GM12878 (cell line): ENCODE data around the gene TOMM40L. TPM values are rescaled to one million over a fixed set of nuclear protein-coding genes. Genes with fewer than 3 reads are reported as not detected.

Experiments used
- ATAC-seq: fragments of 200-7000 bp; cut with Tn5 transposase; 3 replicates; pipeline ENCODE4 v1.9.1; 2020; ENCODE audit warnings: mild to moderate bottlenecking, moderate library complexity
- BruUV-seq: library from RNA; stranded (reverse); fragments of 400-500 nt; replicated peaks from 2 replicates; lab custom pipeline; 2021; lab: Mats Ljungman, UMichigan
- CTCF ChIA-PET: fragments of 300-600 bp; sonication (Branson Sonifier 250); formaldehyde crosslinking; extraction: SDS; loops from one replicate; lab custom pipeline; 2021; ENCODE audit warnings: inconsistent platforms; lab: Yijun Ruan, JAX
- POLR2A ChIA-PET: fragments of 350-600 bp; formaldehyde crosslinking; extraction: SDS; loops from one replicate; lab custom pipeline; 2021; ENCODE audit warnings: inconsistent platforms; lab: Charles Lee
- RAD21 ChIA-PET: fragments of 300-600 bp; sonication (Branson Sonifier 250); formaldehyde crosslinking; loops from one replicate; lab custom pipeline; 2023; ENCODE audit warnings: antibody characterized with exemption; ENCODE audit not compliant: unreplicated experiment; lab: Charles Lee
- SMC1A ChIA-PET: fragments of 300-600 bp; sonication (Branson Sonifier 250); formaldehyde crosslinking; loops from one replicate; lab custom pipeline; 2023; ENCODE audit not compliant: unreplicated experiment, uncharacterized antibody; lab: Charles Lee
- DNase-seq: peaks from one replicate; pipeline ENCODE4 v3.0.0-alpha.2; 2011; ENCODE audit warnings: low read depth, low spot score
- FAIRE-seq: peaks from 3 replicates; lab custom pipeline; 2011; peaks lifted over from hg19 to GRCh38; lab: Jason Lieb, UNC
- H2AFZ ChIP-seq: 2 replicates; pipeline ENCODE4 v1.6.0; 2011; ENCODE audit warnings: low read depth, low read length, control low read depth; ENCODE audit not compliant: control insufficient read depth
- H3K27ac ChIP-seq: 2 replicates; pipeline ENCODE4 v1.5.1; 2011; ENCODE audit warnings: control low read depth; ENCODE audit not compliant: control insufficient read depth, insufficient read depth
- H3K27me3 ChIP-seq, 2 experiments: replicated peaks in 1 of 2; 2 replicates each; pipeline versions ENCODE4 v1.6.0 to v1.6.1; 2011; ENCODE audit warnings: low read length in 1 of 2; ENCODE audit not compliant: control insufficient read depth in 2 of 2, insufficient read depth in 2 of 2
- H3K36me3 ChIP-seq, 2 experiments: 2 replicates each; pipeline ENCODE4 v1.5.1; 2011; ENCODE audit warnings: low read length in 1 of 2; ENCODE audit not compliant: control insufficient read depth in 2 of 2, insufficient read depth in 2 of 2
- H3K4me1 ChIP-seq: 2 replicates; pipeline ENCODE4 v1.6.1; 2011; ENCODE audit warnings: mild to moderate bottlenecking, low read length, moderate library complexity, mixed read lengths; ENCODE audit not compliant: control insufficient read depth, insufficient read depth
- H3K4me2 ChIP-seq: 2 replicates; pipeline ENCODE4 v1.6.0; 2011; ENCODE audit warnings: control low read depth; ENCODE audit not compliant: control insufficient read depth, insufficient read depth
- H3K4me3 ChIP-seq: fragments of 200-600 bp; sonication (generic); 2 replicates; pipeline ENCODE4 v1.5.1; 2016
- H3K79me2 ChIP-seq: 2 replicates; pipeline ENCODE4 v1.6.0; 2011; ENCODE audit warnings: low read length; ENCODE audit not compliant: control insufficient read depth, insufficient read depth
- H3K9ac ChIP-seq: 2 replicates; pipeline ENCODE4 v1.8.0; 2011; ENCODE audit warnings: low read length, control low read depth, mixed read lengths; ENCODE audit not compliant: control insufficient read depth, insufficient read depth
- H3K9me3 ChIP-seq: replicated peaks from 3 replicates; pipeline ENCODE4 v1.5.1; 2011; ENCODE audit warnings: mild to moderate bottlenecking, low read length; ENCODE audit not compliant: control insufficient read depth, insufficient read depth
- H4K20me1 ChIP-seq: 2 replicates; pipeline ENCODE4 v1.6.0; 2011; ENCODE audit not compliant: control insufficient read depth, insufficient read depth
- BHLHE40 ChIP-seq, 2 experiments: fragments of 450-650 bp in 1 of 2; IDR thresholded peaks; 2 replicates each; pipeline ENCODE4 v1.6.1; 2011 to 2017; ENCODE audit warnings: low read depth in 2 of 2, borderline replicate concordance in 1 of 2, improper control_type of control experiment in 1 of 2, low read length in 1 of 2, mild to moderate bottlenecking in 1 of 2
- CREB1 ChIP-seq: IDR thresholded peaks from 2 replicates; pipeline ENCODE4 v1.6.1; 2012; ENCODE audit warnings: low read depth, mild to moderate bottlenecking, inconsistent platforms
- MEF2A ChIP-seq: IDR thresholded peaks from 2 replicates; pipeline ENCODE4 v1.6.1; 2011; ENCODE audit warnings: low read depth, mild to moderate bottlenecking, low read length, moderate library complexity; ENCODE audit not compliant: insufficient read depth
- SIX5 ChIP-seq: IDR thresholded peaks from 2 replicates; pipeline ENCODE4 v1.6.1; 2011; ENCODE audit warnings: mild to moderate bottlenecking, low read depth, low read length, moderate library complexity; ENCODE audit not compliant: severe bottlenecking
- SMAD1 ChIP-seq: fragments of 450-650 bp; IDR thresholded peaks from 2 replicates; pipeline ENCODE4 v1.6.1; 2018; ENCODE audit warnings: mild to moderate bottlenecking, low read depth; ENCODE audit not compliant: partially characterized antibody
- TARDBP ChIP-seq: IDR thresholded peaks from 2 replicates; pipeline ENCODE4 v1.6.1; 2016; ENCODE audit warnings: borderline replicate concordance
- ZBTB11 ChIP-seq: fragments of 450-650 bp; formaldehyde crosslinking; IDR thresholded peaks from 2 replicates; pipeline ENCODE4 v1.5.0; 2022; ENCODE audit warnings: mild to moderate bottlenecking, missing genetic modification characterization
- WGBS: methylation state at CpG from one replicate; pipeline ENCODE4 v1.1.6; 2016; ENCODE audit warnings: low lambda C conversion rate; ENCODE audit not compliant: insufficient replicate concordance, insufficient coverage; ENCODE audit errors: missing lambda C conversion rate; 5-methylcytosine and 5-hydroxymethylcytosine counted together
- in situ Hi-C: fragments of 300-500 bp; cut with MboI; formaldehyde crosslinking; loops from 9 replicates; pipeline ENCODE4 v1.14.3; 2018; ENCODE audit warnings: mixed read lengths
- intact Hi-C: fragments of 100-400 bp; cut with micrococcal nuclease; formaldehyde crosslinking; loops from one replicate; pipeline ENCODE4 v1.14.2; 2022; ENCODE audit not compliant: unreplicated experiment
- polyA plus RNA-seq, 11 experiments: library from polyadenylated mRNA; depleted of rRNA in 4 of 11; unstranded in 6 of 11; stranded (reverse) in 5 of 11; fragments of >200 nt; fragmentation: Nextera tagmentation in 4 of 11; fragmentation: Illumina TruSeq in 1 of 11; extraction: Ambion mirVana in 4 of 11; extraction: Trizol in 1 of 11; gene quantifications; 1 replicate in 1 of 11; 2 replicates in 10 of 11; pipeline versions ENCODE4 v1.2.1 to v1.2.3, GENCODE V29; 2011 to 2016; ENCODE audit warnings: inconsistent platforms in 2 of 11, missing spikeins in 2 of 11, low read depth in 1 of 11
- total RNA-seq, 4 experiments: library from RNA; depleted of rRNA in 3 of 4; stranded (reverse); fragments of >200 nt in 3 of 4; fragmentation: Illumina TruSeq in 1 of 4; extraction: Trizol in 1 of 4; gene quantifications; 2 replicates each; pipeline versions ENCODE4 v1.2.1 to v1.2.3, GENCODE V29; 2013 to 2021
- TF ChIP-seq, protein P1 (sequence below): fragments of 450-650 bp; IDR thresholded peaks from 2 replicates; pipeline ENCODE4 v1.6.1; 2017; ENCODE audit warnings: mild to moderate bottlenecking, moderate library complexity

Gene TOMM40L
- total and polyA plus RNA-seq, 10 of the 15 experiments (the other 5 are each of a cell fraction or from before 2014, with no cell fraction given) = 5.9 to 21.6 (median 15.7) TPM

- in situ Hi-C loops = no loop called here
- H3K4me1 ChIP-seq = no peaks in the 10 kb centered on the region
- FAIRE-seq (no peak), DNase-seq (no peak), ATAC-seq (no peak)
- no peaks in the 10 kb centered on the region for H4K20me1 ChIP-seq
- BruUV-seq = no TSS peak
- H3K36me3 ChIP-seq = no peaks in the 10 kb centered on the region
- CTCF ChIA-PET = interaction anchor here (0.6 to 4.0 kb wide), 3 partner anchors 18 to 262 kb away, joined by 3 to 14 read pairs (median 4); no protein-coding TSS in a partner anchor
- intact Hi-C loops = no loop called here
- no peaks in the 10 kb centered on the region; a peak in 1 of 4 replicates for H3K27me3 ChIP-seq
- no peak overlapping the region for H3K4me3 ChIP-seq
- H3K9me3 ChIP-seq = no peaks in the 10 kb centered on the region
- no peak overlapping the region for H2AFZ ChIP-seq
- WGBS = 0% methylated on average over 3 of the region's 3 CpGs
- no peaks in the 10 kb centered on the region for H3K79me2 ChIP-seq
- TF ChIP-seq MEF2A (no peak), SIX5 (no peak), BHLHE40 (IDR thresholded peaks at IDR 0.05; ENCODE audit: borderline replicate concordance in 1 of 2, low read depth in 2 of 2, low read length in 1 of 2) (no peak), ZBTB11 (CRISPR knock-in tag) (no peak), CREB1 (no peak), SMAD1 (no peak), TARDBP (no peak)
- TF ChIP-seq, protein P1, sequence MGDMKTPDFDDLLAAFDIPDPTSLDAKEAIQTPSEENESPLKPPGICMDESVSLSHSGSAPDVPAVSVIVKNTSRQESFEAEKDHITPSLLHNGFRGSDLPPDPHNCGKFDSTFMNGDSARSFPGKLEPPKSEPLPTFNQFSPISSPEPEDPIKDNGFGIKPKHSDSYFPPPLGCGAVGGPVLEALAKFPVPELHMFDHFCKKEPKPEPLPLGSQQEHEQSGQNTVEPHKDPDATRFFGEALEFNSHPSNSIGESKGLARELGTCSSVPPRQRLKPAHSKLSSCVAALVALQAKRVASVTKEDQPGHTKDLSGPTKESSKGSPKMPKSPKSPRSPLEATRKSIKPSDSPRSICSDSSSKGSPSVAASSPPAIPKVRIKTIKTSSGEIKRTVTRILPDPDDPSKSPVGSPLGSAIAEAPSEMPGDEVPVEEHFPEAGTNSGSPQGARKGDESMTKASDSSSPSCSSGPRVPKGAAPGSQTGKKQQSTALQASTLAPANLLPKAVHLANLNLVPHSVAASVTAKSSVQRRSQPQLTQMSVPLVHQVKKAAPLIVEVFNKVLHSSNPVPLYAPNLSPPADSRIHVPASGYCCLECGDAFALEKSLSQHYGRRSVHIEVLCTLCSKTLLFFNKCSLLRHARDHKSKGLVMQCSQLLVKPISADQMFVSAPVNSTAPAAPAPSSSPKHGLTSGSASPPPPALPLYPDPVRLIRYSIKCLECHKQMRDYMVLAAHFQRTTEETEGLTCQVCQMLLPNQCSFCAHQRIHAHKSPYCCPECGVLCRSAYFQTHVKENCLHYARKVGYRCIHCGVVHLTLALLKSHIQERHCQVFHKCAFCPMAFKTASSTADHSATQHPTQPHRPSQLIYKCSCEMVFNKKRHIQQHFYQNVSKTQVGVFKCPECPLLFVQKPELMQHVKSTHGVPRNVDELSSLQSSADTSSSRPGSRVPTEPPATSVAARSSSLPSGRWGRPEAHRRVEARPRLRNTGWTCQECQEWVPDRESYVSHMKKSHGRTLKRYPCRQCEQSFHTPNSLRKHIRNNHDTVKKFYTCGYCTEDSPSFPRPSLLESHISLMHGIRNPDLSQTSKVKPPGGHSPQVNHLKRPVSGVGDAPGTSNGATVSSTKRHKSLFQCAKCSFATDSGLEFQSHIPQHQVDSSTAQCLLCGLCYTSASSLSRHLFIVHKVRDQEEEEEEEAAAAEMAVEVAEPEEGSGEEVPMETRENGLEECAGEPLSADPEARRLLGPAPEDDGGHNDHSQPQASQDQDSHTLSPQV = no peak
- SMC1A ChIA-PET = no interaction called here
- RAD21 ChIA-PET = no interaction called here
- POLR2A ChIA-PET = no interaction called here
- no peak overlapping the region for H3K9ac ChIP-seq
- H3K27ac ChIP-seq = no peak overlapping the region
- no peak overlapping the region for H3K4me2 ChIP-seq
These were observed 47.5 kb downstream of the TOMM40L start for GRCh38 chr1:161273402-161273801.
